NK-92 (cell line): Measurements from ENCODE around the gene EGR4.
A peak's percentile ranks its signal among the peaks of the same experiment; 100 is the strongest.

Source experiments
- DNase-seq: peaks from one replicate; lab custom pipeline; 2025; ENCODE audit not compliant: unreplicated experiment; lab: John Stamatoyannopoulos, UW

EGR4 gene

DNA sequence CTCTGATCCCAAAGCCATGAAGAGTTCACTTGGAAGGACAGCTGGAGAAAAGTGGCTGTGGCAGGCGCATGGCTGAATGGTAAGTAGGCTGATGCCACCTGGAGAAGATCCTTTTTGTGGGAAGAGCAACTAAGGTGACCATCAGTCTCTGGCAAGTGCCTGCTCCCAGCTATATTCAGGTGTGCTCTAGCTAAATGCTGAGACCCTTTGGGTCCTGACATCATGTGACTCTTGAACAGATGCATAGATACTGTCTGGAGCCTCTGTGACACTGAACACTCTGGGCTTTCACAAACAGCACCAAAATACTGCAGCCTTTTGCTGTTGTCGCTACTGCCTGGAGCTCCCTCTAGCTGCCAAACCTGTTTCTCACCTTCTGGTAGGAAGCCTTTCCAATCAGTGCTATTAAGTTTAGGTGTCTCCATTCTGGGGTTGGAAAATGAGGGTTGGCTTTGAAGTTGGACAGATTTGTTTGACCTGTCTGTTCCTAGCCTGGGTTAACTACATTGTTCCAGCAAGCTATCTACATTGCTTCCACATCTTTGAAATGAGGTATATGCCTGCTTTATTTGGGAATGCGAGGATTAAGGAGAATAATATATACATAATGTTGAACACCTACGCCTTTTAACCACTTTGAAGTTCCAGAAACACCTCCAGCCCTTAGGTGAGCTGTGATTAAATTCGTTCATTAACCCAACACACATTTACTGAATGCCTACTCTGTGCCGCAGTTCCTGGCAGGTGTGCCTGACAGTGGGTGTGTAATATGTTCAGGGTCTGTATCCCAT, 3.1 kb downstream of the EGR4 start:
- DNase-seq = peak; percentile 5

DNA sequence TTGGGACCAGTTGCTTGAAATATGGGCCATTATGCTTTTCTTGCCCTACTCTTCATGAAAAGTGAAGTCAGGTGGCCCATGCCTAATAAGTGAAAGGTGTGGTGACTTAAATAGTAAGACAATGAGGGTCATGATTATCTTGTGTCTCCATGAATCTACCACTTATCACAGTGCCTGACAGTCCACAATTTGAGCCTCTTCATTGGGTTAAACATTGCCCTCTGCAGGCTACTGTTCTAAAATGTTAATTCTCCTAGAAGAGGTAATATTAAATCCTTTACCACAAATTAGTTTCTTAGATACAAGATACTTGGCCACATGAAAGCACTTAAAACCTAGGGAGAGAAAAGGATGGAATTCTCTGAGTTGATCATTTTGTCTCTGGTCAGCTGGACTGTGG, 4.0 kb downstream of the EGR4 start:
- no peak for DNase-seq

DNA sequence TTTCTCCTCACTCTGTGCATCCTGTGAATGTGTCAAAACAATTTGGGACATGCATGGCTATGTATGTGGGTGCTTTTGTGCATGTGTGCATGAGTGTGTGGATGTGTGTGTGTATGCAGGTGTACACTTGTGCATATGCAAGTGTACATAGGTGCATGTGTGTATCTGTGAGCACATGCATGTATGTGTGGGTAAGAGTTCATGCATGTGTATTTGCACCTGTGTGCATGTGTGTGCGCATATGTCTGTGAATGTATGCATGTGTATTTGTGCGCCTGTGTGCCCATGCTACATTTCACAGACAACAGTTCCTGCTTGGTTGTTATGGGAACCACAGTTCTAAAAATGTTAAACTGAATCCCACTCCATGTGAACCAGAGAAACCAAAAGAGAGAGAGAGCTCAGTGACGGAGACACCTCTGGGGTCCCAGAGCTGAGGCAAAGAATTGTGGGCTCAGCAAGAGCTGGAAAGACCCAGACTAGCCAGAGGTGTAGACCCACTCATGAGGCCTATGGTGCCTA, 7.2 kb downstream of the EGR4 start:
- DNase-seq = no peak

DNA sequence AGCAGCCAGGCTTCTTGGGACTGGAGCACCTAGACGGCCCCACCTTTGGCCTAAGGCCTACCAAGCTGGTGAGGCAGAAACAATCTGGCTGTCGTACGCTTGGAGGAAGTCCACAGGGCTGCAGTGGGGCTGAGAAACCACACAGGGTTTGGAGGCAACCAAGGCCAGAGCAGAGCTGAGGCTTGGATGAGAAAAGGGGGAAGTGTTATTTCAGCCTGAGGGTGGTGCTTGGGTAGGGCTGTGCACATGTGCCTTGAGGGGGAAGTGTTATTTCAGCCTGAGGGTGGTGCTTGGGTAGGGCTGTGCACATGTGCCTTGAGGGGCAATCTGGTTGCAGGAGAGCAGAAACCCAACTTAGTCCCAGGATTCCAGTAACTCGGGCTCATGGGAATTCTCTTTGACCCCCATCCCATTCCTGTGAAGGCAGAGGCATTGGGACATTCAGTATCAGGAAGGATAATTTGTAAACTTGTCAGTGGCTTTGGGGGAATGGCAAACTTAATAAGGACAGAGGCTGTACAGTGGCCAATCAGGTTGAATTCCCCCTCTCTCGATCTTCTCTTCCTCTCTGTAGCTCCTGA, 8.1 kb downstream of the EGR4 start:
- DNase-seq = no peak

DNA sequence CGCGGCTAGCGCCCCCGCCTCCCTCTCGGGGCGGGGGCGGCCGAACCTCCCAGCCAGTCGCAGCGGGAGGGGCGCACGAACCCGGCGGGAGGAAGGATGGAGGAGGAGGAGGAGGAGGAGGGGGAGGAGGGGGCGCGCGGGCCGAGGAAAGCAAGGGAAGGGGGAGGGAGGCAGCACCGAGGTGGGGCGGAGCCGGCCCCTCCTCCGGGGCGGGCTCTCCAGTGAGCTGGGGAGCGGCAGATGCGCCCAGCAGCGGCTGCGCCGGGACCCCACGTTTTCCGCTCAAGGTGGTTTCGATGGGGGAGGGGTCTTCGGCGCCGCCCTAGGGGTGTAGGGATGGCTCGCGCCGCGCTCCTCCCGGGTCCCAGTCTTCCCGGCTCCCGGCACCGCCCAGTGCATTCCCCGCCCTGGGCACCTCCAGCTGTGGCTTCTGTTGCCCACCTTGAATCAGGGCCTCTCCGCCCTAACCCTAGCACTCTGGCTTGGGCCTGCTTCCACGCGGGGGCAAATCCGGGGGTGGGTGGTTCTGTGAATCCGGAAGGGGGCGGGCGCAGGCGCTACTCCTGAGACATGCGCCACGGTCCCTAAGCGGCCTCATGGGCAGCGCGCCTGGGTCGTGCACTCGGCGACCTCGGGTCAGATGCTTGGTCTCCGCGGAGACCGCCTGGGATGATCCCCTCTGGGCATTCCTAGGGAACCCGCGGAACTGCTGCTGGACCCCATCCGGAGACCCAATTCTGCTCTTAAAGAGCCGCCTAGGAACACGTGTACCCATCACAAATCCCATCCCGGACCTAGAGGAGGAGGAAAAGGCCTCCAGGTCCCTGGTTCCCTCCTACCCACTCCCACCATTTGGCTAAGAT, 8.8 kb downstream of the EGR4 start, which contains the start of gene FBXO41:
Gene FBXO41, minus strand, starts transcription at position 183 of the 863 bp plus-strand sequence. CDS start 14,848 bp downstream, outside the sequence.
- no peak for DNase-seq

DNA sequence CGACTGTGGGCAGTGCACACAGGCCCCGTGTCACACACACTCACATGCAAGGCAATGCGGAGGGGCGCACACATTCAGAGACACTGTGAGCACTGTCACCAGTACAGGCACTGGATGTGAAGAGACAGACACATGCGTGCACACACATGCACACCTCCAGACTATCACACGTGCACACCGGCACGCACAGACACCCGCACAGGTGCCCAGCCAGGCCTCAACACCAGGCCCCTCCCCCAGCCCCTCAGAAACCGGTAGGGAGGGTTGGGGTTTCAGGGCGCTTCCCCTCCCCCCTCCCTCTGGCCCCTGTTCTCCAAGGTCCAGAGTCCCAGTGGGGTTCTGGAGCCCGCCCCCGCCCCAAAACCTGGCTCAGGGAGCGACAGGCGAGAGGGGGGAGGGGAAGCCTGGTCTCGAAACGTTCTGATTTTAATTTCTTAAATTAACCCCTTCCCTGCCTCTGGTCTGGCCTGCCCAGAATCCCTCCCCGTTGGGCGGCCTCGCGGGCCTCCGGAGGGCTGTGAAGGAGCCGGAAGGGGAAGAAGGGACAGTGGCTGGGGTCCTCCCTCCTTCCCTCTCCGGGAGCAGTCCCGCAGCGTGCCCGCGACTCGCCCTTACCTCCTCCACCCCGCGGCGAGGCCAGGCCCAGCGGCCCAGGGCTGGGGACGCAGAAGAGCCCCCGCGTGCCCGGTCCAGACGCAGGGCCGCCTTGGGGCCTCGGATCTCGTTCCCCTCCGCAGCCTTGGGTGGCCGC, 9.6 kb downstream of the EGR4 start:
- no peak for DNase-seq

DNA sequence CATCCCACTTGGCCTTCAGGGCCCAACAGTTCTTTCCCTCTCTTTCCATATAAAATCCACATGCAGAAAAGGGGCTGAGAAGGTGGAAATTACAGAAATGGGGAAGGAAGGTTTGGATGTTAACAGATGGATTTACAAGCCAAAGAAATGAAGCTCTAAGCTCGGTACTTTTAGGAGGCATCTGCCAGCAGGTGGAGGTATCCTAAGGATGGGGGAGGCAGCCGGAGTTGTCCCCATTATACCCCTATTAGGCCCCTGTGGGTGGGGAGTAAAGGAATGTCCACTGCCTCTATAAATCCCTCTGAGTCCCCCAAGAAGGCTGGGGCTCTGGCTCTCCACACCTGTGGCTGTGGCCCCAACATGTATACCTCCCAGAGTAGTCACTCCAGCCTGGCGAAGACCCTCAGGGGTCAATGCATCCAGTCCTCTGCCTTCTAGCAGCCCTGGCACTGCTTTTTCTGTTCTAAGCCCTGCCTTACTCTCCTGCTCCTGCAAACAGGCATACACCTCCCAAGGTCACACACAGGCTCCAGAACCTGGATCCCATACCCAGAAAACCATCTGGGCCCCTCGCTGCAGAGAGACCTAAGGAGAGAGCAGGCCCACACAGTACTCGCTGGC, 10.3 kb downstream of the EGR4 start:
- DNase-seq = no peak

DNA sequence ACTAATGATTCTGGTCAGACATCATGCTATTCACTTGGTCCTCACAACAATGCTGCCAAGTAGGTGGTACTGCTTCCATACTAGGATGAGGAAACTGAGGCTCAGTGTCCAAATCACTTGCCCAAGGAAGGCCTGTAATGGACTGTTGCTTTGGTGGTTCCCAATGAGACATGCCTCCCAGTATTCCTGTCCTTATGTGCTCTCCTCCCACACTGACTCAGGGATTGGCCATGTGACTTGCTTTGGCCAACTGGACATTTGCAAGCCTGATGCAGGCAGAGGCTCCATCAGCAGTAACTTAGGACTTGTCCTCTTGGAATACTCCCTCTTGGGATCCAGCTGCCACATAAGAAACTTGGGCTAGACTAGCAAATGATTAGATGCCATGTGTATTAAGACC, 12.1 kb downstream of the EGR4 start:
- DNase-seq = no peak

DNA sequence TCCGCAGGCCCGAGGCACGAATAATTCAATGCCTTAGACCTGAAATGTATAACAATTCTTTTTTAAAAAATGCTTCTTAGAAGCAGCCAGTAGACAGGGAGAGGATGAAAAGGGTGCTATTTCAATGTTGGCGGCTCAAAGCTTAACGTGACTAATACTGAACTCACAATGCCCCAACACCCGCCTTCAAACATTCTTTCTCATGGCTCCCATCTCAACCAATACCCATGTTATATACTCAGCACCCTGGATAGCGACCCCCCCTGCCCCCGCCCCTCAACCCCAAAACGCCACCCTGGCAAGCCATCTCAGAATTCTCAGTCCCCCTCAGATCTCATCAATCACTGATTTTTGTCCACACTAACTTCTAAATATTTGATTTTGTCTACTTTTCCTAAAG, 13.5 kb downstream of the EGR4 start:
- no peak for DNase-seq

DNA sequence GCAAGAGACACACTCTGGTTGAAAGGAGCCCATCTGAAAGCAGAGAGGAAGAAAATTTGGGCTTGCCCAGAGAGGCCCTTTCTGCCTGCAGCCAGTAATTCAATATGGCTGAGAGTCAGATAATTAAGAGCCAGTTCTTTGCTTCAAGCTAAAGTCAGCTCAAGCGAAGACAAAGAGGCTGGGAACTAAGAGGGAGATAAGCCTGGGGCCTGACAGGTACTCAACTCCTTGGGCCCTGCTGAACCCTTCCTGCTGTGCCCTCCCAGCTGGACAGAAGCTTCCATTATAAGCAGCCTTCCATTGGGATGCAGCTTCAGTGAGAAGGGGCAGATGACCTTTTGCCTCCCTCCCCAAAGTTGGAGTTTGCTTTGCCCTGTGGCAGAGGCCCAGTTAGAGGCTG, 21.1 kb downstream of the EGR4 start:
- DNase-seq = no peak

DNA sequence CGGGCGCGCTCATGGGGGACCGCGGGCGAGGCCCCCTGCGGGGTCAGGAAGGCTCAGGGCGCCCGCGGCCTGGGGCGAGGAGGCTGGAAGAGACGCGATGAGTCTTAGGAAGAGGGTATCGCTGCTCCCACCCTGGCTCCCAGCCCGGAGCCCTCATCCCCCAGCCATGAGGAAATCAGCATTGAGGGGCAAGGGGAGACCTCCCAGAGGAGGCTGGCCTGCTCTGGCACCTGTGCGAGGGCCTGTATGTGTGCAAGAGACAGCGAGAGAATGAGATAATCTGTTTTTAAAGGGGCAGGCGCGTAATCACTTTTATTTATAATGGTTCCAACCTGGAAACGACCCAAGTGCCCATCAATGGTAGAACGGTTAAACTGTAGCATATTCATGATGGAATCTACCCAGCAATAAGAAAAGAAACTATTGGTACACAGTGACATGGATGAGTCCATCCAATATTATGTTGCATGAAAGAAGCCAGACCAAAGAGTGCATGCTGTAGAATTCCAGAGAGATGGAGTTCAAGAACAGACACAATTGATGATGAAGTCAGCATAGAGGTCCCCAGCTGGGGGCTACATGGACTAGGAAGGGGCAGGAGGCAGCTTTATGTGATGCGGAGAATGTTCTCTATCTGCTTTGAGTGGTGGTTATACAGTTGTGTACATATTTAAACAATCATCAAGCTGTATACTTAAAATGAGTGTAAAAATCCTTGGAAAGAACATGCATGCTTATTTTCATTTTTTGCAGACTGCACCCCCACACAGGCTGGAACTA, 23.5 kb downstream of the EGR4 start:
- DNase-seq = no peak

DNA sequence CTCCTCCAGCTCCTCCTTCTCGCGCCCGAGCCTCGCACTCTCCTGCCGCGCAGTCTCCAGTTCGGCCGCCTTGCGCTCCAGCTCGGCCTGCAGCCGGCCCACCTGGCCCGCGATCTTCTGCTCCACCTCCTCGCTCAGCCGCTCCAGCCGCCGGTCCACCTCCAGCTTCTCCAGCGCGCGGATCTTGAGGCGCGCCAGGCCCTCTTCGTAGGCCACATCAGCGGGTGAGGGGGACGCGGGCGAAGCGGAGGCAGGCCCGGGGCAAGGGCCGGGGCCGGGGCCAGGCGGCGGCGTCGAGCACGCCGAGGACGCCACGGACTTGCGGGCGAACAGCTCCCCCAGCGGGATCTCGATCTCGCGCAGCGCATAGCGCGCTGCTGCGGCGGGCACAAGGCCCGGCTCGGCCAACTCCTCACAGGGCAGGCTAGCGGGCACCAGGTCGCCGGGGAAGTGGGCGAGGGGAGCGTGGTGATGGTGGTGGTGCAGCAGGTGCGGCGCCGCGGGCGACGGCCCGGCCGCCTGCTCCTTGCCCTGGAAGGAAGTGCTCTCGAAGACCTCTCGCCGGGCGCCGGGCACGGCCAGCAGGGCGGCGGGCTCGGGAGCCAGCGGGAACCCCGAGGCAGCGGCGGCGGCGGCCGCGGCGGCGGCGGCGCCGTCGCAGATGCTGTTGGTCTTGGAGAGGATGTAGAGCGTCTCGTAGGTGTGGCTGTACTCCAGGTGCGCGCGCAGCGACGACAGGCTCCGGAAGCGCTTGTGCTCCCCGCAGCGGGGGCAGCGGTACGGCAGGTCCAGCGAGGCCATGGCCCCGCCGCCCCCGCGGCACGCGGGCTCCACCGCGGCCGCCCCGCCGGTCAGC, 24.3 kb downstream of the EGR4 start:
- no peak for DNase-seq

DNA sequence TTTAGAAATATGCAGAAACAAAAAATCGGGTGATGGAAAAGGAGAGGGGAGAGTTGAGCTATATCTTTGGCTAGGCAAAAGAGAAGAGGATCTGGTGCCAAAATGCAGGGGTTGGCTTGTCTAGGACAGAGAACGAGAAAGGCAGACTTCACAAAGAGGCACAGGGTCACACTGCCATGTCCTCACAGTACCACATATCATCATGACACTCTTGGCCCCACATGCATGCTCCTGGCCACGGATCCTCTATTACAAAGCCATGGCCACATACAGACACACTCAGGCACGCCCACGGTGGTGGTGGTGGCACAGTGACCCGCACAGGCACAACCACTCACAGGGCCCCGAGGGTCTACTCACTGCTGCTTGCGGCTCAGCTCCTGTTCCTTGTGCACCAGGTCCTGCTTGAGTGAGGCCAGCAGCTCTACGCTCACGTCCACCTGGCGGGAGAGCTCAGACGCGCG, 24.9 kb downstream of the EGR4 start:
- no peak for DNase-seq

DNA sequence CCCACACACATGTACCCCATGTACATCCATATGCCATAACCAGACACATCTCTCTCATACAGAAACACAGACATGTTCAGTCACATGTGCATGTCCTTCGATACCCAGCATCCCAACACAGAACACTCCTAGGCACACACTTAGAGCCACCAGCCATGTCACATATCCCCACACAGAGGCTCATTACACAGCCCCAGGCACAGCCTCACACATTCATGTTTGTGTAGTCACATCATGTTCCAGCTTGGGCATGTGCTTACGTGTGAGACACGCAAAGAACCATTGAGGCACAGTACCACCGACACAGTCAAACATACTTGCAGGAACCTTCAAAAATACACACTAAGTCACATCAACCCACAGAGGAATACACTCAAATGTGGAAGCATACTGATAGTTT, 26.3 kb downstream of the EGR4 start:
- no peak for DNase-seq

DNA sequence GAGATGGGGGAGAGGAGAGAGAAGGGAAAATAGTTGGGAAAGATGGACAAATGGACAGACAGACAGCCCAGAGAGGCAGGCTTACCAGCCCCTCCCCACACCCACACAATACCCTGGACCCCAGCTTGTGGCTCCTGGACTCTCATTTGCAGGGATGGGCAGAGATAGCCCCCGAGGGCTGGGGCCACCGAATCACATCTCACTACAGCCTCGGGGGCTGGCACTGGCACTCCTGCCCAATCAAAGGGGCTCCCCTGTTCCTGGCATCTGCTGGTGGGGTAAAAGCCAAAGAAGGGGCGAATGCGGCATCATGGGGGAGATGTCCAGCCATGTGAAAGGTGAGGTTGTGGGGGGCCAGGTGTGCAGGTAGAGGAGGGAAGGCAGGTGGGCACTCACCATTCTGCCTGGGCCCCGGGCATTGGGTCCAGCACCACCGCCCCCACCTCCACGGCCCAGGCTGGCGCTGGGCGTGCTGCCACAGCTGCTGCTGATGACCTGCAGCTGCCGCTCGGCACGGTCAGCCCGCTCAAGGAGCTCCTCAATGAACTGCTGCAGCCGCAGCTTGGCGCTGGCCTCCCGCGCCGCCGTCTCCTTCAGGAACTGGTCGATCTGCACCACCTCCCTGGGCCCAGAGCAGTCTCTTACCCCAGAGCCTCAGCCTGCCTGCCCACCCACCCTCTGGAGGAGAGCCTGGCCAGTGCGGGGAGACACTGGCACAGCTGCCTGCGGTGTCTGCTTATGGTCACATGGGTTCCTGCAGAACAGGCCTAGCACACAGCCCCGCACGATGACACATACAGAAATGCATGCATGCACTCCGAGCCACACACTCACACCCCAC, 27.1 kb downstream of the EGR4 start:
- DNase-seq = no peak

DNA sequence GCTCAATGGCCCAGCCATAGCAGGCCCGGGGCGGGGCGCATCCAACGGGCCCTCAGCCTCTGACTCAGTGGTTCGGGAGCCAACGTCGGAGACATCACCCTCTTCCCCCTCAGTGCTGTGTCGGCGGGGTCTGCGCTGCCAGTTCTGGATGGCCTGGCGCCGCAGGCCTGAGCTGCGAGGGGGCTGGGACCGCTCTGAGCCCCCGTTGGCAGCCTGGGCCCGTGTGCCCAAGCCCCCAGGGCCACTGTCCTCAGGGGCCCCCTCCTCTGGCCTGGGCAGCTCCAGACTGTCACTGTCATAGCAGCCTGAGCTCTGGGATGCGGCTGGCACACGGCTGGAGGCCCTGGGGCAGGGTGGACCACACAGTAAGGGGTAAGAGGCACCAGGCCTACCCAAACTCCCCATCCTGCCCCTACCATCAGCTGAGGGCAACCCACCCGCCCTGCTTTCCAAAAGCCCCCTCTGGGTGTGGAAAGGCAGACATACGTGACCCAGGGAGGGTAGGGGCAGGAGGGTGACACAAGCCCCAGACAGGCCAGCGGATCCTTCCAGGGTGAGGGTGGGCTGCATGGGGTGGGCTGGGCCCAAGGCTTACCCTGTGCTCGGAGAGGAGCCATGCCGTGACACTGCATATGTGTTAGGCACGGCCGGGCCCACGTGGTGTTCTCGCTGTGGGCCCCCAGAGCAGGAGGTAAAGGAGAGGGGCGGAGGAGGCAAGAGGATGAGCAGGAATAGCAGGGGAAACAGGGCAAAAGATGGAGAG, 27.9 kb downstream of the EGR4 start:
- no peak for DNase-seq

DNA sequence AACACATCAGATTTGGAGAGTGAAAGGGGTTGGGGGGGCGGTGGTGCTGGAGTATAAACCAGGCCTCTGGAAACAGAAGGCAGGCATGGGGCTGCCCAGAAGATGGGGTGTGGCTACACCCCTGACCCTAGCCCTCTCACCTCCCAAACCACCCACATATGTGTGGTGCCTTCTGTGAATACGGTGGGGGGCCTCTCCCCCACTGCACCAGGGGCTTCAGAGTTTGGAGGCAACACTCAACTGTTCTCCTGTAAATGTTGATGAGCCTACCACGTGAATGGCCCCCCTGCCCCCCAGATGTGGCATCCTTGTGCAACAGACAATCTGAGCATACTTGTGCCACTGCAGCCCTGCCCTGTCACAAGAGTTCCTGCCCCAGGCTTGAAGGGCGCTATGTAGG, 28.6 kb downstream of the EGR4 start:
- DNase-seq = no peak
